Right atrium auricular region (tissue), 2 donors: ENCODE measurements around the gene NANOGP8. TPM values are rescaled to one million over a fixed set of nuclear protein-coding genes. Genes with fewer than 3 reads are reported as not detected.

Experiments used
- DNase-seq: peaks from one replicate; pipeline ENCODE4 v3.0.0-alpha.2; 2019; ENCODE audit warnings: low spot score
- H3K27ac ChIP-seq, 2 donors: fragments of 200-600 bp; sonication (generic); 1 replicate in 1 of 2; 2 replicates in 1 of 2; pipeline ENCODE4 v1.5.1; 2016 to 2019
- H3K27me3 ChIP-seq, 2 donors: fragments of 200-600 bp; sonication (generic); one replicate each; pipeline versions ENCODE4 v1.5.1 to v1.6.0; 2017 to 2019
- H3K36me3 ChIP-seq: fragments of 200-600 bp; sonication (generic); one replicate; pipeline ENCODE4 v1.5.1; 2016
- H3K4me1 ChIP-seq, 2 donors: fragments of 200-600 bp; sonication (generic); one replicate each; pipeline versions ENCODE4 v1.5.1 to v1.6.0; 2017 to 2019
- H3K4me3 ChIP-seq, 2 donors: fragments of 200-600 bp; sonication (generic); 1 replicate in 1 of 2; 2 replicates in 1 of 2; pipeline ENCODE4 v1.5.1; 2017 to 2019; ENCODE audit warnings: mild to moderate bottlenecking in 1 of 2, moderate library complexity in 1 of 2
- H3K9me3 ChIP-seq, 2 donors: fragments of 200-600 bp; sonication (generic); one replicate each; pipeline ENCODE4 v1.5.1; 2019
- total RNA-seq, 2 donors: library from RNA; depleted of rRNA; stranded (reverse); fragments of >200 nt; gene quantifications; one replicate each; pipeline ENCODE4 v1.1.0, GENCODE V29; 2016
- TF ChIP-seq, protein P1 (sequence below), 2 donors: fragments of 200-600 bp; sonication (generic); IDR thresholded peaks; one replicate each; pipeline ENCODE4 v1.5.1; 2019; ENCODE audit warnings: antibody characterized with exemption in 2 of 2

Gene NANOGP8
- total RNA-seq, 2 donors from 2014 or later = 0.39 TPM; not detected in 1

DNA sequence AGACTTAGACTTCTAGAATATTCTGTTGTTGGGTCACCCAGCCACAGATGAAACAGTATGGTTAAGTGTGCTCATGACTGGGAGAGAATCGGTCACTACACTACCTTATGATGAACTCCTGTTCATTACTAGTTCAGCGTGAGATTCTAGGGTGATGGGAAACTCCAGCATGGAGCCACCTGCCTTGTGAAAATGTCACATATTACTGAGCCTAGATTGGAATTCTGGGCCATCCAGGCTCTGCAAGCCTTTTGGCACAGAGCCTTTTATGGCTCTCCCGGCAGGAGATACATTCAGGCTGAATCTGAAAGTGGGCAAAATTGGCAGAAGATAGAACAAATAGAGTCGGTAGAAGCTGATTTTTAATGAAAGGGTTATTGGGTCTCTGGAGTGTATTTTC is 19.0 kb downstream of the NANOGP8 start:
- TF ChIP-seq, protein P1, sequence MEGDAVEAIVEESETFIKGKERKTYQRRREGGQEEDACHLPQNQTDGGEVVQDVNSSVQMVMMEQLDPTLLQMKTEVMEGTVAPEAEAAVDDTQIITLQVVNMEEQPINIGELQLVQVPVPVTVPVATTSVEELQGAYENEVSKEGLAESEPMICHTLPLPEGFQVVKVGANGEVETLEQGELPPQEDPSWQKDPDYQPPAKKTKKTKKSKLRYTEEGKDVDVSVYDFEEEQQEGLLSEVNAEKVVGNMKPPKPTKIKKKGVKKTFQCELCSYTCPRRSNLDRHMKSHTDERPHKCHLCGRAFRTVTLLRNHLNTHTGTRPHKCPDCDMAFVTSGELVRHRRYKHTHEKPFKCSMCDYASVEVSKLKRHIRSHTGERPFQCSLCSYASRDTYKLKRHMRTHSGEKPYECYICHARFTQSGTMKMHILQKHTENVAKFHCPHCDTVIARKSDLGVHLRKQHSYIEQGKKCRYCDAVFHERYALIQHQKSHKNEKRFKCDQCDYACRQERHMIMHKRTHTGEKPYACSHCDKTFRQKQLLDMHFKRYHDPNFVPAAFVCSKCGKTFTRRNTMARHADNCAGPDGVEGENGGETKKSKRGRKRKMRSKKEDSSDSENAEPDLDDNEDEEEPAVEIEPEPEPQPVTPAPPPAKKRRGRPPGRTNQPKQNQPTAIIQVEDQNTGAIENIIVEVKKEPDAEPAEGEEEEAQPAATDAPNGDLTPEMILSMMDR (IDR thresholded peaks at IDR 0.05) = no peak

DNA sequence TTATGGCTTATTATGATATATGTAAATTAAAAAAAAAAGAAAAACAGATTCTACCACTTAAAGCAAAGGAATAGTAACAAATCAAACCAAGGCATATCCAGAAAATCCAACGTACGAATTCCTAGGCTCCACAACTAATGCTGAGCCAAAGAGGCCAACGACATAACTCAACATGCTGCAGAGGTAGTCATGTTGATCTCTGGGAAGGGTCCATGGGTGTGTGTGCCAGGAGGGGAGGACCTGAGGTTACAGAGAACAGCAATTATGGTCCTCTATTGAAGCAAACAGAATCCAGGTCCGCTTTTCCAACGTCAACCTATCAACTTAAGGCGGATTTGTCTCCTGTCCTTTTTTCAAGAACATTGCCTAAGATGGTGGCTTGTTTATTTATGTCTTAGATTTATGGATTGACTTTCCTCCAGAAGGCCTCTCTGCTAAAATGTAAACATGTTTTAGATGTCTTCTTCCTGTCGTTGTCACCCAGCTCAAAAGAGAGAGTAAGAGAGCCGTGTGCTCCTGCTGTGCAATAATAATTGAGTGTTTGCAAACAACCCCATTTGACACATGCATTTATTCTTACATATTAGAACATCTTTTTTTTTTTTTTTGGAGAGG is 20.4 kb downstream of the NANOGP8 start:
- no peak for DNase-seq
- Histone ChIP-seq H3K4me1 (no peaks in the 10 kb centered on the region), H3K36me3 (no peaks in the 10 kb centered on the region), H3K27me3 (no peaks in the 10 kb centered on the region), H3K9me3 (no peaks in the 10 kb centered on the region), H3K4me3 (no peak overlapping the region), H3K27ac (no peak overlapping the region)
- TF ChIP-seq, protein P1 (IDR thresholded peaks at IDR 0.05) = no peak

More for the DNA sequence above, 19.0 kb downstream of the NANOGP8 start:
- Histone ChIP-seq H3K27ac (no peak overlapping the region), H3K4me3 (no peak overlapping the region), H3K36me3 (no peaks in the 10 kb centered on the region), H3K27me3 (no peaks in the 10 kb centered on the region), H3K4me1 (no peaks in the 10 kb centered on the region), H3K9me3 (no peaks in the 10 kb centered on the region)
- no peak for DNase-seq

DNA sequence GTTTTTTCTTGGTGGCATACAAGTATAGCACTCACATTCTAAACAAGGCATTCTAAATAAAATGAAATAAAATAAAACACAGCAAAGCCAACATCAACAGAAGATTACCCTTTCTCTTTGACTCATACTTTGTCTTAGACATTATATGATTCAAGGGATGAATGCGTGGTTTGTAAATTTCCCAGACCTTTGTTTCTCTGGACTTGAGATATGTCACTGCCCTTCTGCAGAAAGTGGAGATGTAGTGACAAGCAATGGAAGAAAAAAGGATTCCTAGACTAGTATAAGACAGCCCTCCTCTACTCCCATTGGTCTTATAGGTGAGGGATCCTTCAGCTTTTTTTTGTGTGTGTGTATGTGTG is 22.4 kb downstream of the NANOGP8 start:
- no peak for DNase-seq
- no peak overlapping the region for H3K4me3 ChIP-seq
- no peaks in the 10 kb centered on the region for H3K36me3 ChIP-seq
- H3K27me3 ChIP-seq = no peaks in the 10 kb centered on the region
- H3K9me3 ChIP-seq = no peaks in the 10 kb centered on the region
- H3K27ac ChIP-seq = no peak overlapping the region
- no peaks in the 10 kb centered on the region for H3K4me1 ChIP-seq
- TF ChIP-seq, protein P1 (IDR thresholded peaks at IDR 0.05) = no peak

DNA sequence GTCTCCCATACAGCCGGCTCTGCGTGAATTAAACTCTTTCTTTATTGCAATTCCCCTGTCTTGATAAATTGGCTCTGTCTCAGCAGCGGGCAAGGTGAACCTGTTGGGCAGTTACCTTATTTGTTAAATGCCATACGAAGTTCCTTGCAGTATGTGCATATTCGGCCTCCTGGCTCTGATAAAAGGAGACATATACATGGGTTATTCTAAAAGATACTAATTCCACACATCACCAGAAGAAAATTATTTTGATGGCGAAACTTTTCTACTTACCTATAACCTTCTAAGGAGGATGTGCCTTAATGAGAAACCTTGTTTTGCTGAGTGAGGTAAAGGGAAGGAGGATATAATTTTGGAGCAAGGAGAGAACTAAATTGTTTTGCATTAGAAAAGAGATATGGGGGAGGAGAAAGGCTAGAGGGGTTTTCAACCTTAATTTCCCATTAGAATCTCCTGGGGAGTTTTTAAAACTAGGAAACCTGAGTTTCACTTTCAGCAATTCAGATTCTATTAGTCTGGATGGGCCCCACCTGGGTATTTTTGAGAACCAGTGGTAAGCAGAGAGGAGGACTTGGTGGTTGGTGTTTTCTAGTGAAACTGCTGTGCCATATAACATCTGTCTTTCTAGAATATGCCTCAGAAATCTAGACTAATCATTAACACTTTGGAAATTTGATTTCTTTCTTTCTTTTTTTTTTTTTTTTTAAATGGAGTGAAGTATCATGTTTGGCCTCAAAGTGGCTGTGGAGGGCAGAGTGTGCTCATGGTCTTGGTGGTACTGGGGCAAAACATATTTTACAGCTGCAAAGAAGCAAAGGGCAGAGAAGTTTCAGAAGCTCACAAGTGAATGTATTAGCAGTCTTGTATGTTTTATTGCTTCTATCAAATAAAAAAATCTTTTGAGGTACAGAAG is 23.0 kb downstream of the NANOGP8 start:
- no peaks in the 10 kb centered on the region for H3K4me1 ChIP-seq
- DNase-seq = no peak
- no peaks in the 10 kb centered on the region for H3K27me3 ChIP-seq
- no peaks in the 10 kb centered on the region for H3K36me3 ChIP-seq
- H3K4me3 ChIP-seq = no peak overlapping the region
- TF ChIP-seq, protein P1 (IDR thresholded peaks at IDR 0.05) = no peak
- H3K27ac ChIP-seq = no peak overlapping the region
- H3K9me3 ChIP-seq = no peaks in the 10 kb centered on the region

DNA sequence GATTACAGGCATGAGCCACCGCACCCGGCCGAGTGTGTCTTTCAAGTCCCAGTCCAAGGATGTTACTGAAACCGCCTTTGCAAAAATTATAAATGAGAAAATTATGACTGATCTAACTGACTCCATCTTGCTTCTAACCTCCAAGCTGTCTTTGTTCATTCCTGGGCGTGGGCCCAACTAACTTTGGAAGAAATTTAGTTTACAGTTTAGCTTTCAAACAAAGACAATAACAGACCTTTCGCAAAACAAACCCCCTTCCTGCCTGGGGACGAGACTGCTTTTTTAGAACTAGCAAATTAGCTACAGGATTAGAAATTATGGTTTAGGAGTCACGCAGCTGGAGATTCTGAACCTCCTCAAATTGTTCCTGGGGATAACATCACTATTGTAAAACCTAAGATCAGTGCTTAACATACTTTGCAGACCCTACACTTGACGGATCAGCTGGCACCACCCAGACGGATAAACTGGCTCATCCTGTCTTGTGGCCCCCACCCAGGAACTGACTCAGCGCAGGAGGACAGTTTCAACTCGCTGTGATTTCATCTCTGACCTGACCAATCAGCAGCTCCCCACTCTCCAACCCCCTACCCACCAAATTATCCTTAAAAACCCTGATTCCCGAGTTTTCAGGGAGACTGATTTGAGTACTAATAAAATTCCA is 23.8 kb downstream of the NANOGP8 start:
- DNase-seq = no peak
- TF ChIP-seq, protein P1 (IDR thresholded peaks at IDR 0.05) = no peak
- Histone ChIP-seq H3K4me1 (no peaks in the 10 kb centered on the region), H3K9me3 (no peaks in the 10 kb centered on the region), H3K27me3 (no peaks in the 10 kb centered on the region), H3K27ac (no peak overlapping the region), H3K4me3 (no peak overlapping the region), H3K36me3 (no peaks in the 10 kb centered on the region)
